Measurements from ENCODE around the gene ZNF555.
A peak's percentile ranks its signal among the peaks of the same experiment; 100 is the strongest.
"Not testable (repeated sequence)": the region's sequence is repeated elsewhere in the genome, so short reads cannot be mapped to it uniquely, and the experiment has no call there.

The ZNF555 gene

DNA sequence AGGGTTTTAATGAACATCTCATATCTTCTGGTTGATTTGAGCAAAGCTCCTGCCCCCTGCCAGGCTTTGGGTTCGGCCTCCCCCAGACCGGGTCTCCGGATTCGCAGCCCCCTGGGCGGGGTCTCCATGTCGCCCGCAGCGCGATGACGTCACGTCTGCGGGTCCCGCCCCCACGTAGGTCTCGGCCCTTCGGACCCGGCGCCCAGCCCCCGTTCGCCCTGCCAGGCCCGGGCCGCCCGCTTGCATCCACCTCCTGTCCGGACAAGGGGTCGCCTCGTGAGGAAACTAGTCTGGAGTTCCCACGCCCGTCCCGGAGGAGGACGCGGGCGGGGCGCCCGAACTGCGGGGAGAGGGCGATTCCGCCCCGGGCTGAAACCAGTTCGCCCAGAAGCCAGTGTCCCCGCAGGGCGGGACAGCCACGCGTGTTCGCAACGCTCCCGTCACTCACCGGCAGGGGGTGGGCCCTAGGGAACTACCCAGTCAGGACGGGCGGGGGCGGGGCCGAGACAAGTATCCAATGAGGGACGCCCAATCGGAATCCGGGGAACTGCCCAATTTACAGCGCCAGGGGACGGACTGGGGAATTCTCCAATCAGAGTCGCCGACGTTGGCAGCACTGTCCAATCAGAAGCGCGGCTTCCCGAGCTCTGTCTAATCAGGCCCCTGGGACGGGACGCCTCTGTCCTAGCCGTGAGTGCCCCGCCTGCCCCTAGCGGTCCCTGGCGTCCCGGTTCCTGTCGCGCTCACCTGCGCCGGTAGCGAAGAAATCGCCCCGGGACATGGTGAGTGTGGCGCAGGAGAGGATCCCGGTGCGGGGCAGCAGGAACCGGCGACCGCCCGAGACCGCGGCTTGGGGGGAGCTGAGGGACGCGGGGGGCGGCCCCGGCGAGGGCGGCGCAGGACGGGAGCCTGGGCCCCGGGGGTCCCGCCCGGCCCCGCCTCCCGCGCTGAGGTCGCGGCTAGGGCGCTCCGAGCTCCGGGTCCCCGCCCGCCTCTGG, at the start of gene ZNF555:
TSS of gene ZNF555 (plus strand) at position 682 of the 998 bp plus-strand sequence. CDS start at position 780, 98 bp downstream.
- DNase-seq (ENCODE audit: low read depth, low spot score): peak; percentile 100

DNA sequence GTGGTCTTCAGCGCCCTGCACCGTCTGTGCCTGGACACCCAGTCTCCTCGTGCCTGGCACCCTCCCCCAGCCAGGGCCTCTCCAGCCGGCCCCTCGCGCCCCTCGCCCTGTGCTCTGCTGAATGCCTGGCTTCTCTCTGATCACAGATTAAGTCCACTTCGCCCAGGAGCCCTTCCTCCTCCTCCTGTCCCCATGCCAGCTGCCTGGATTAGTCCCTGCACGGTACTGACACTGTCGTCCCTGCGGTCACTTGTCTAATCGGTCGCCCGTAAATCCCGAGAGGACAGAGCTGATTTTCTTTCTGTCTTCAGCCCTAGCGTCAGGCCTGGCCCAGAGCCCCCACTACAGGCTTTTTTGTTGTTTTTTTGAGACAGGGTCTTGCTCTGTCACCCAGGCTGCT, 49.4 kb upstream of the ZNF555 start:
- no peak for DNase-seq (ENCODE audit: low read depth, low spot score)

DNA sequence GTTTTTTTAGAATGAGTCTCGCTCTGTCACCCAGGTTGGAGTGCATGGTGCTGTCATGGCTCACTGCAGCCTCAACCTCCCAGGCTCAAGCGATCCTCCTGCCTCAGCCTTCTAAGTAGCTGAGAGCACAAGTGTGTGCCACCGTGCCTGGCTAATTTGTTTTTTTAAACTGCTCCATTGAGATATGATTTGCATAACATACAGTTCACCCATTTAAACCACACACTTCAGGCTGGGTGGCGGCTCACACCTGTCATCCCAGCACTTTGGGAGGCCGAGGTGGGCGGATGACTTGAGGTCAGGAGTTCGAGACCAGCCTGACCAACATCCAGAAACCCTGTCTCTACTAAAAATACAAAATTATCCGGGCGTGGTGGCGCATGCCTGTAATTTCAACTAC, 48.6 kb upstream of the ZNF555 start:
- not testable (repeated sequence) for DNase-seq (ENCODE audit: low read depth, low spot score)

DNA sequence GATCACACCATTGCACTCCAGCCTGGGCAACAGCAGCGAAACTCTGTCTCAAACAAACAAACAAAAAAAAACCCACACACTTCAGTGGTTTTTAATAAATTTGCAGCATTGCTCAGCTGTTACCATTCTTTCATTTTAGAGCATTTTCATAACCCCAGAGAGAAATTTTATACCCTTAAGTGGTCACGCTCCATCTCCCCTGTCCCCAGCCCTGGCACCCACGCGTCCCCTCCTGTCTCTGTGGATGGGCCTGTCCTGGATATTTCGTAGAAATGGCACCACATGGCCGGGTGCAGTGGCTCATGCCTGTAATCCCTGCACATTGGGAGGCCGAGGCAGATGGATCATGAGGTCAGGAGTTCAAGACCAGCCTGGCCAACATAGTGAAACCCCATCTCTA, 48.1 kb upstream of the ZNF555 start:
- no peak for DNase-seq (ENCODE audit: low read depth, low spot score)

DNA sequence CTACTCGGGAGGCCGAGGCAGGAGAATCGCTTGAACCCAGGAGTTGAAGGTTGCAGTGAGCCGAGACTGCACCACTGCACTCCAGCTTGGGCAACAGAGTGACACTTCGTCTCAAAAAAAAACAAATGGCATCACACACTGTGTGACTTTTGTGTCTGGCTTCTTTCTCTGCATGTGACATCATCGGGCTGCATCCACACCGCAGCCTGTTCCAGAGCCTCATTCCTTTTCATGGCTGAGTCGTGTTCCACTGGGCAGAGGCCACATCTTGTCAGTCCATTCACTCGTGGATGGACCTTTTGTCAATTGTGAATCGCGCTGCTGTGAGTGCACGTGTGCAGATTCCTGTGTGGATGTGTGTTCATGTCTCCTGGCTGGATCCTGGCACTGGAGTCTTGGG, 47.7 kb upstream of the ZNF555 start:
- no peak for DNase-seq (ENCODE audit: low read depth, low spot score)

DNA sequence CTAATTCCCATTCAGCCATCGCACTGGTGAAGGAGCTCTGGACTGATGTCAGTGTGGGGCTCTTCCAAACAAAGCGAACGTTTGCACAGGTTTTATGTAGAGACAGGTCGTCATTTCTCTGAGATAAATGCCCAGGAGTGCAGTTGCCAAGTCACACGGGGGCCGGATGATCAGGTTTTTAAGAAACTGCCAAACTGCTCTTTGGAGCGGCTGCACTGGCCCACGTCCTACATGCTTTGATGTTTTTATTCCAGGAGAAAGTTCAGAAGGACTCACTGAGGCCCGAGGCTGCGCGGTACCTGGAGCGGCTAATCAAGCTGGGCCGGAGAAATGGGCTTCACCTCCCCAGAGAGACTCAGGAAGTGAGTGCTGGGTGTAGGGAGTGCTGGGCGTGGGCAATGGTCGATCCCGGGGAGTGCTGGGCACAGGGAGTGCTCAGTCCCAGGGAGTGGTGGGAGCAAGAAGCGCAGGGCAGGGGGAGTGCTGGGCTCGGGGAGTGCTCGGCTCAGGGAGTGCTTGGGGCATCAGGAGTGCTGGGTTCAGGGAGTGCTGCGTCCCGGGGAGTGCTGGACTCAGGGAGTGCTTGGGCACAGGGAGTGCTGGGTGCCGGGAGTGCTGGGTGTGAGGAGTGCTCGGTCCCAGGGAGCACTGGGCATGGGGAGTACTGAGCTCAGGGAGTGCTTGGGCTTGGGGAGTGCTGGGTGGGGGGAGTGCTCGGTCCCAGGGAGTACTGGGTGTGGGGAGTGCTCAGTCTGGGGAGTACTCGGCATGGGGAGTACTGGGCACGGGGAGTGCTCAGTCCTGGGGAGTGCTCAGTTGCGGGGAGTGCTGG, 45.2 kb upstream of the ZNF555 start:
- no peak for DNase-seq (ENCODE audit: low read depth, low spot score)

DNA sequence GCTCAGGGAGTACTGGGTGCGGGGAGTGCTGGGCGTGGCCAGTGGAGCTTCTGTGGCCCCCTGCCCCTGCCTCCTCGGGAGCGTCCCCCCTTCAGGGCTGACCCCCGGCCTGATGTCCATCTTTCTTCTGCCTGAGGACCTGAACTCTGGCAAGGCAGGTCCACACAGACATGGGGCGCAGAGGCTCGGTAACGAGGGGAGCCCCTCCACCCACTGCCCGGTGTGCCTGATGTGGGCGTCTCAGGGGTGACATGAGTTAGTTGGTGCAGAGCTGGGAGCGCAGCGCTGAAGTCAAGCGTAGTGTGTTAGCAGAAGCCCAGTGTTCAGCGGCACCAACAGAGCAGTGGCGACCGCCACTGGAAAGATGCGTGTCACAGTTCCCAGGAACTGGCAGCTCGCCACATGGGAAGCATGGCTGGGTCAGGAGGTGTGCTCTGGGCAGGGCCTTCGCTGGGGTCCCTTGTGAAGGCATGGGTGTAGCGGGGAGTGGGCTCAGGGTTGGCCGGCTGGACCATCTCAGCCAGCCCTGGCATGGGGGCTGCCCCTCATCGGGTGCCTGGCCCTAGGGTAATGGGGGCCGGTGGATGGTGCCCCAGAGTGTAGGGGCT, 44.5 kb upstream of the ZNF555 start:
- no peak for DNase-seq (ENCODE audit: low read depth, low spot score)

DNA sequence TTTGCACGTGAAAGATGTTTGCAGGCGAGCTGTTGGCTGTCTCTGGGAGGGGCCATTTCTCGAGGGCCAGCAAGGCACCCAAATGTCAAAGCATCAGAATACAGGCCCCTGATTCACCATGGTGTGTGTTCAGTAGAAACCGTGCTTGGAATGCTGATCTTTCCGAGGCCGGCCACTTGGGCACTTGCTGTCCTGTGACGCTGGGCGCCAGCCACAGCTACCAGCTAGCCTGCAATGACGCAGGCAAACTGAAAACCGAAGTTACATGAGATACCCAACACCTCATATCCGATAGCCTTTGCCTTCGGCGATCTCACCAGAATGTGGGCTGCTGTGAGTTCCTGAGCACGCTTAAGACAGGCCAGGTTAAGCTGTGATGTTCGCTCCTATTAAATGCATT, 44.0 kb upstream of the ZNF555 start:
- DNase-seq (ENCODE audit: low read depth, low spot score): no peak

DNA sequence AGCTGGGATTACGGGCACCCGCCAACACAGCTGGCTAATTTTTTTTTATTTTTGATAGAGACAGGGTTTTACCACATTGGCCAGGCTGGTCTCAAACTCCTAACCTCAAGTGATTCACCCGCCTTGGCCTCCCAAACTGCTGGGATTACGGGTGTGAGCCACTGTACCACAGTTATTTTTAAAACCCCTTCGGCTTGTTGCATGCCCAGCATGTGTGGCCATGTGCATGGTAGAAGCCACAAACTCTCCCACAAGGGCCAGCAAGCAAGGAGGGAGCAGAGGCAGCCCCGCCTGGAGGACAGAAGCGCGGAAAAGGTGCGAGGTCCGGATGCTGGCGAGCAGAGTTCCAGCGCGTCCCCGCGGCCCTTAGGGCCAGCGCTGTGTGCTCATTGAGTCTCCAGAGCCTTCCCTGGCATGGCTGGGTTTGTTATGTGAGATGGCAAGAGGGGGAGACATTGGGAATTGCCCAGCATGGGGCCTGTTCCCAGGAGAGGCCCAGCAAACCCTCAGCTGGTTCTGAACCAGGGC, 43.1 kb upstream of the ZNF555 start:
- DNase-seq (ENCODE audit: low read depth, low spot score): no peak

DNA sequence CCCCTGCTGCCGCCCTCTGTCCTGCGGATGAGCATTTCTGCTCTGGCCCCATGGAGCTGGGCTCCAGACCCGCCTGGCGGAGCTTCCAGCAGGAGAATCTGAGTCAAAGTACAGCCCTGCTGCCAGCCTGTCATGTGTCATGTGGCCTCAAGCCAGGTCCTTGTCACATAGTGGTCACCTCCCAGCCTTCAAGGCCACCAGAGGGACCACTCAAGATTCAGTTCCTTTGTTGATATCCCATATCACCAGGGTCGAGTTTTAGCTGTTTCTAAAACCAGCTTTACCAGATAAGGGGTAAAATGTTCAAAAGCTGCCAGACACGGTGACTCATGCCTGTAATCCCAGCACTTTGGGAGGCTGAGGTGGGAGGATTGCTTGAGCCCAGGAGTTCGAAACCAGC, 42.5 kb upstream of the ZNF555 start:
- peak; percentile 41 for DNase-seq (ENCODE audit: low read depth, low spot score)

DNA sequence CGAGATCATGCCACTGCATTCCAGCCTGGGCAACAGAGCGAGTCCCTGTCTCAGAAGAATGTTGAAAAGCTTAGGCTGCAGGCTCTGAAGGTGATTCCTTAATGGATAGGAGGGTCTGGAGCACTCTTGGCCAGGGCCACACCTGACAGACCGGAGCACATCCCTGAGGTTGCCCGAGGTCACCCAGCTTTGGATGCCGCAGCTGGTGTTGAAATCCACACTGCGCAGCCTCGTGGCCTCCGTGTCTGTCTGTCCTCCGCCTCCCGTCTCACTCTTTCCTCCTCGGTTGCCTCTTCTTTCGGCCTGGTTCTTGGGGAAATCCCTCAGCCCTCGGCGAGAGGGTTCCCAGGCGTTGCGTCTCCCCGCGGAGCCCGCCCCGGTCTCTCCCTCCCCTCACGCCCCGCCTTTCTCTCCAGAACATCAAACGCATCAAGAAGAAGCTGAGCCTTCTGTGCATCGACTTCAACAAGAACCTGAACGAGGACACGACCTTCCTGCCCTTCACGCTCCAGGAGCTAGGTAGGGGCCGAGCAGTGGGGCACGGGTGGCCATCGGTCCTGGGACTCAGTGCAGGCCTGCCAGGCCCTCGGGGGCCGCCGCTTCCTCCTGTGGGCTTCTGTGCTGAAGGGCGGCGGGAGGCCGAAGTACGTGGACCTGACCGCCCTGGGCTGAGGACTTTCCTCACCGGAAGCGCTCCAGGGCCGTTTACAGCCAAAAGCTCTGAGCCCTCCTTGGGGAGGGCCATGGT, 41.8 kb upstream of the ZNF555 start:
- no peak for DNase-seq (ENCODE audit: low read depth, low spot score)

DNA sequence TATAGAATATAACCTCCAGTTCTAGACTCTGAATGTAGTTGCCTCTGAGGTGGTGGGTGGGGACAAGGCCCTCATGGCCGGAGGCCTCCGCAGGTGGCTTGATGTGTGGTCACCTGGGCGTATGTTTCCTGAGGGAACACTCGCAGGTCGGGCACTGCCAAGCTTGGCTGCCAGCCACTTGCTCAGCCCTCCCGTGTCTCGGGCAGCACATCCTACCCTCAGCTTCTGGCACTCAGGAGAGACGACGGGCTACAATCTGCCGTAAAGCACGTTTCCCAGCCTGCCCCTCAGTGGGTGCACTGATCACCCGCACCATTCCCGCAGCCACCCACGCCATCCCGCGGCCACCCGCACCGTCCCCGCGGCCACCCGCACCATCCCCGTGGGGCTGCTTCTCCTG, 40.8 kb upstream of the ZNF555 start:
- DNase-seq (ENCODE audit: low read depth, low spot score): no peak

DNA sequence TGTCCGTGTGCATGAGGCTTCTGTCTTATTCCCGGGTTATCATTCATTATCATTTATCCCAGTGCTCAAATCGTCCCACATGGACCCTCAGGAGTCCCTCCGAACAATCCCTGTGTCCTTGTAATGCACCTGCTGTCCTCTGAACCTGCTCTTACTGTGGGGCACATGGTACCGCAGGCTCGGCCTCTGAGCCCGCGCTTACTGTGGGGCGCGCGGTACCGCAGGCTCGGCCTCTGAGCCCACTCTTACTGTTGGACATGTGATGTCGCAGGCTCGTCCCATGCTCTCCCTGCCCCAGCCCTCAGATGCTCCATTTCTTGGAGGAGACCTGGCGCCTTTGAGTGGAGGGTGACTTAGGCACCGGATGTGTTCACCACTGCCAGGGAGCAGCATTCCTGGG, 38.4 kb upstream of the ZNF555 start:
- no peak for DNase-seq (ENCODE audit: low read depth, low spot score)

DNA sequence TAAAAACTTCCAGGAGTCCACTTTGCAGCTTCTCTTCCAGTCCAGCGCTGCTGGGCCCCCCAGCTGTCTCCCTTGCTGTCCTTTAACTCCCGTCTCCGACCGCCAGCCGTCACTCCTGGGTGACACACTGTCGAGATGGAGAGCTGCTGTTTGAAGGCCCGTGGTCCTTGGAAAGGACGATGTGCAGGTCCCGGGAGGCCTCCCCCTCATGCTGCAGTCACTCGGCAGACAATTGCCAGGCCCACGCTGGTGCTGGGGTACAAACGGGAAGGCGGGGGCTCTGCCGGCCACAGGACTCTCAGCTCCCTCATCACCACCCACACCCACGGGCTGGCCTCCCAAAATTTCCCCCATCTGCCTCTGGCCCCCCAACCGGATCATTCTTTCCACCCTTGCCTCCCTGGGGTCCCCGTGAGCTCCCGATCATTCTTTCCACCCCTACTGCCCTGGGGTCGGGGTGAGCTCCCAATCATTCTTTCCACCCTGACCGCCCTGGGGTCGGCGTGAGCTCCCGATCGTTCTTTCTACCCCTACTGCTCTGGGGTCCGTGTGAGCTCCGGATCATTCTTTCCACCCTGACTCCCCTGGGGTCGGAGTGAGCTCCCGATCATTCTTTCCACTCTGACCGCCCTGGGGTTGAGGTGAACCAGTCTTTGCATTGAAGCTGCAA, 37.7 kb upstream of the ZNF555 start:
- DNase-seq (ENCODE audit: low read depth, low spot score): no peak

DNA sequence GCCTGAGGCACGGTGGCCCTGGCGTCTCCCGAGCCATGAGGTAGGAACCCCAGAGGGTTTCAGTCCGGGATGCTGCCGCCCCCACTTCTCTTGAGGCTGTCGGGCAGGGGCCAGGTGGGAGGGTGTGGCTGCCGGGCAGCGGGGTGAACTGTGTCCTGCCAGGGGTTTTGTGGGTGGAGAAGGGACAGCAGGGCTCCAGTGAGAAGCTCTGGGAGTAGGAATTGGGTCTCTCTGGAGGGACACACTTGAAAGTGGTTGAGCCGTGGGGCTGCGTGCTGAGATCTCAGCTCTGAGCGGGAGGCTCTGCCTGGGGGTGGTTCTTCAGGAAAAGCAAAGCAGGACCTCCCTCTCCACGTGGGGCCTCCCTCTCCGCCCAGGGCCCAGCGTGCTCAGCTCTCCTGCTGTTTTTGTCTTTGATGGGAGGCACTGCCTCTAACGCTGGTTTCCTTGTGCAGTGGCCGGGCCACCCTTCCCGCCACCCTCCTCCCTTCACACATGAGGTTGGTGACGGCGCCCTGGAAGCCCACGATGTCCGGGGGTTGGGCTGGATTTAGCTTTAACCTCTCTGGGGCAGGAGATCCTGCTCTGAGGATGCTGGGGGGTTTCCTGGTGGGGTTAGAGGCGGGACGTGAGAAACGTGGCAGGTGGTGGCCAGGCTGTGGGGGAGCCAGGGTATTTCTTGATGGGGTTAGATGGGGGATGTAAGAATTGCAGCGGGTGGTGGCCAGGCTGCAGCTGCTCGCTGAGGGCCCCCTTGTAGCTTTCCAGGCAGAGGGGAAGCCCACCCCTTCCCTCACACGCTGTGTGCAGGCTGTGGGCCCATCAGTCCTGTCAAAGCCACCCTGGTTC, 36.9 kb upstream of the ZNF555 start:
- no peak for DNase-seq (ENCODE audit: low read depth, low spot score)

DNA sequence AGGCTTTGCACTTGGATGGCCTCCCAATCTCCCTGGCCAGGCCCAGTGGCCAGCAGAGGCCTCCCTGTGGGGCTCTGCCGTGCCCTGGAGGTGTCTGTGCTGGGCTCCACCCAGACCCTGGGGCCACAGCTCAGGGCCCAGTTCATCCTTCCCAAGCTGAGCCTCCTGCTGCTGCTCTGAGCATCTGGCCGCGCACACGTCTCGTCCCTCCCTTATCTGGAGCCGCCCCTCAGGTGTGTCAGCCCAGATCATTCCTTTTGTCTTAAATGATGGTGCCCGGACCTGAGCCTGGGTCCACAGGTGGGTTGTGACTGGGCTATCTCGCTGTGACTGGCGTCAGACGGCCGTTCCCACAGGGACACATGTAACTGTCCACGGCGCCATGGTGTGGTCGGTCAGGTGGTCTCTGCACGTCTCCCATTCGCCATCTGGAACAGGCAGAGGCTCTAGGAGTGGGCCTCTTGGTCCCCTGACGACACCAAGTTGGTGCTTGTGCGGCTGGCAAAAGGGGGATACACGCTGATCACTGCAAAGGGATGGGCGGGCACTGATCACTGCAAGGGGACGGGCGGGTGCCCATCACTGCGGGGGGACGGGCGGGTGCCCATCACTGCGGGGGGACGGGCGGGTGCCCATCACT, 35.9 kb upstream of the ZNF555 start:
- DNase-seq (ENCODE audit: low read depth, low spot score): no peak

DNA sequence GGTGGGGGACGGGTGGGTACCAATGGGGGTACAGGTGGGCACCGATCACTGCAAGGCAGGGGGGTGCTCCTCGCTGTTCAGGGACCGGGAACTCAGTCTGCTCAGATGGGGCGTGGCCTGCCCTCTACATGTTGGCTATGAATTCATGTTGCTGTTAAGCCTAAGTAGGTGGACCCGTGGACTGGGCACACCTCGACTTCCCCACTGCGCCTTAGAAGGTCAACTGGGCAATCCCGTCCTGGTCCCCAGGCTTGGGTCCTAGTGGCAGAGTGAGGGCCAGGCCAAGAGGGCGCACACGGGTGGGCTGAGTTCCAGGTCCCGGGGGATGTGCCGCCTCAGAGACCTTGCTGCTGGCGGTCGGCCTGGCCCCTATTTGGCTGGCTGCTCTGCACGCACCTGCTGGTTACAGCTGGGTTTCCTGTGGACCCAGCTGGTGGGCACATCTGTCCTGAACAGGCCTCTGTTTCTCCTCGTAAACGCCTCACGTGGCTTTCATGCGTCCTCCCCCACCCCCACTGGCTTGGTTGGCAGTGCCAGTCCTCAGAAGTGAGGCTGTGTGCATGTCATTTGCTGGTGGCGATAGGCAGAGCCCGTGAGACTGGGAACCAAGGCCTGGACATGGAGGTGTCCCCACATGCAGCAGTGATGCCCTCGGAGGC, 35.2 kb upstream of the ZNF555 start:
- no peak for DNase-seq (ENCODE audit: low read depth, low spot score)

DNA sequence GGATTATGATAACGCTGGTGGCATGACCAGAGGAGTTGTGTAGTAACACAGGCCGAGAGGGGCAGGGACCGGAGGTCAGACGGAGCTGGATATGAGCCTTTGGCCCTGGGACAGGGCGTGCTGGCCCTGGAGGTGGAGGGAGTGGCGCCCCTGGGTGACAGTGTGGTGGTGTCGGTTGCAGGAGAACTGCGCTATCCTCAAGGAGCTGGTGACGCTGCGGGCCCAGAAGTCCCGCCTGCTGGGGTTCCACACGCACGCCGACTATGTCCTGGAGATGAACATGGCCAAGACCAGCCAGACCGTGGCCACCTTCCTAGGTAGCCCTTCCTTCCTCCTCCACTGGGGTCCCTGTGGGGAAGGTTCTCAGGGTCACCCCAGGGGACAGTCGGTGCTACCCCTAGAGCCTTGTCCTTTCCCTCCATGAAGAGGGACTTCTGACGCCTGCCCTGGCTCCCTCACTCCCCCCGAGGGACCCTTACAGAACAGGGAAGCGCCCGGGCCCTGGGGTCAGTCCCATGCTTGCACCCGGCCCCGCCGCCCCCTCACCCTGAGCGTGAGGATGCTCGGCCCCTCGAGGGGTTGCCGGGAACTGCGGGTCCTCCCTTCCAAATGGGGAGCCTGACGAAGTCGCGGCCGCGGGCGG, 34.4 kb upstream of the ZNF555 start:
- DNase-seq (ENCODE audit: low read depth, low spot score): no peak
